Testis (tissue), 2 donors: ENCODE measurements around the gene PRR23C.

Experiments used
- POLR2A ChIP-seq: fragments of 450-650 bp; IDR thresholded peaks from one replicate; pipeline ENCODE4 v1.6.1; 2017; ENCODE audit warnings: antibody characterized with exemption, mild to moderate bottlenecking, moderate library complexity
- TF ChIP-seq, protein P1 (sequence below), 3 experiments: fragments of 450-650 bp in 2 of 3; fragments of 200-600 bp in 1 of 3; sonication (generic) in 1 of 3; IDR thresholded peaks; one replicate each; pipeline ENCODE4 v1.5.1; 2016 to 2019; ENCODE audit warnings: antibody characterized with exemption in 3 of 3, mild to moderate bottlenecking in 2 of 3, moderate library complexity in 1 of 3

DNA sequence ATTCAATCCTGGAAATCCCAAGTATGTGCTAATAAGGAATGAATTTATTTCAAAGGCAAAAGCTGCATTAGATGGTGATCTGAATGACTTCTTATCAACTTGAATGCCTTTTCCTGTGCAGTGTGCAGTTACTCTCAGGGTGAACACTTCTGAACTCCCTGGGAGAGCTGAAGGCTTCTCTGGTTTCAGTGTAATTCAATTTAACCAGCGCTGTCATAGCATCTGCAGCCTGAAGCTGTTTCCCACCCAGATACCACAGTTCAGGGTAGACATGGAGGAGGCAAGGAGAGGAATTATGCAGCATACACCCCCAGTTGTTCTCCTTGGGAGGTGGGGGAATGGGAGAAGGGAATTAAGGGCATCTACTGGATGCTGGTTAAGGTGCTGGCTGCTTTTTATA is 49.1 kb upstream of the PRR23C start:
- TF ChIP-seq, protein P1, sequence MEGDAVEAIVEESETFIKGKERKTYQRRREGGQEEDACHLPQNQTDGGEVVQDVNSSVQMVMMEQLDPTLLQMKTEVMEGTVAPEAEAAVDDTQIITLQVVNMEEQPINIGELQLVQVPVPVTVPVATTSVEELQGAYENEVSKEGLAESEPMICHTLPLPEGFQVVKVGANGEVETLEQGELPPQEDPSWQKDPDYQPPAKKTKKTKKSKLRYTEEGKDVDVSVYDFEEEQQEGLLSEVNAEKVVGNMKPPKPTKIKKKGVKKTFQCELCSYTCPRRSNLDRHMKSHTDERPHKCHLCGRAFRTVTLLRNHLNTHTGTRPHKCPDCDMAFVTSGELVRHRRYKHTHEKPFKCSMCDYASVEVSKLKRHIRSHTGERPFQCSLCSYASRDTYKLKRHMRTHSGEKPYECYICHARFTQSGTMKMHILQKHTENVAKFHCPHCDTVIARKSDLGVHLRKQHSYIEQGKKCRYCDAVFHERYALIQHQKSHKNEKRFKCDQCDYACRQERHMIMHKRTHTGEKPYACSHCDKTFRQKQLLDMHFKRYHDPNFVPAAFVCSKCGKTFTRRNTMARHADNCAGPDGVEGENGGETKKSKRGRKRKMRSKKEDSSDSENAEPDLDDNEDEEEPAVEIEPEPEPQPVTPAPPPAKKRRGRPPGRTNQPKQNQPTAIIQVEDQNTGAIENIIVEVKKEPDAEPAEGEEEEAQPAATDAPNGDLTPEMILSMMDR (IDR thresholded peaks at IDR 0.05): no peak
- TF ChIP-seq POLR2A: no peak
